Measurements from ENCODE around the gene MCF2L2.

MCF2L2 gene

GRCh38 chr3:183255348-183255730, 173.1 kb downstream of the MCF2L2 start:
- no peak for TF ChIP-seq CTCF (IDR thresholded peaks at IDR 0.05; ENCODE audit: low read depth, low read length, missing control alignments)
- H3K4me3 ChIP-seq (ENCODE audit: low read depth, low read length), result peak overlapping the region; percentile 75
- DNase-seq (ENCODE audit: low read depth), result no peak
- in situ Hi-C loops (cut with HindIII; ENCODE audit: low sequenced_read_pairs), result no loop called here

GRCh38 chr3:183254487-183255347, 173.7 kb downstream of the MCF2L2 start:
- TF ChIP-seq CTCF (IDR thresholded peaks at IDR 0.05; ENCODE audit: low read depth, low read length, missing control alignments), result no peak
- in situ Hi-C loops (cut with HindIII; ENCODE audit: low sequenced_read_pairs), result no loop called here
- peak overlapping the region; percentile 75 for H3K4me3 ChIP-seq (ENCODE audit: low read depth, low read length)
- DNase-seq (ENCODE audit: low read depth), result no peak

DNA sequence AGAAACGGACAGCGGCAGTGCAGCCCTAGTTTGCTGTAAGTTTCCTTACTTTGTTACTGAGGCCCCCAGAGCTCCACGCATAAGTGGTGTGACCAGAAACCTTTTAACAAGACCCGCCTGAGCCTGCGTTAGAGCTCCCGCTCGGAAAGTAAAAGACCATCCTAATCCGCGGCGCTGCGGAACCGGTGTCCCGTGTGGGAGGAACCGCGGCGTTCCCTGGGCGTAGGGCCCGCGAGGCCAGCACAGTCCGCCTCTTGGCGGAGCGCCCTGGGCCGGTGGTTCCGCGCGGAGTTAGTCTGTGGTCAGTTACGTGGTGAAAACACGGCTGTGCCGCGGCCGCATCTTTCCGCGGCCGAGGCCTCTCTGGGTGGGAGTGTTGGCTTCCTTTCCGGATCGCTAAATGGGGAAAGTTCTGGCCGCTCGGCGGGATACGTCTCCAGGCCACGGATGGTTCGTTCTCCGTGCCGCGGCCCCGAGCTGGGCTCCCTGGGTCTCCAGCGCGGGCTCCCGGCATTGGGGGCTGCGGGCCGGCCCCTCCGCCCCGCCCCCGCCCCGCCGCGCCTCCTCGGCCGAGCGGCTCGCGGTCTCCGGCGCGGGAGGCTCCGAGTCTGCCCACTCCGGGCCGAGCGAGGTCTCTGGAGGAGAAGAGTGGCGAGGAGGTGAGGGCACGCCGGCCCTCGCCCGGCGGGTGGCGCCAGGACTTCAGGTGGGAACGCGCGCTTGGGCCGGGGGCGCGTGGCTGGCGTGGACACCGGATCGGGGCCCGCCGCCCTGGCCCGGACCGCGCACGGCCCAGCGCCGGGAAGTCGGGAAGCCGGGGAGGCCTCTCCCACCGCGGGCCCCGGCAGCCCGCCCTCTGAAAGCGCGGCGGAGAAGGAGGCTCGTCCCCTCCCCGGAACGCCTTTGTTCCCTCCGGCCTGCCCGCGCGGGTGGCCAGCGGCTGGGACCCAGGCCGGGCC, 174.6 kb downstream of the MCF2L2 start:
- in situ Hi-C loops (cut with HindIII; ENCODE audit: low sequenced_read_pairs), result no loop called here
- DNase-seq (ENCODE audit: low read depth), result peak; percentile 49
- peak overlapping the region; percentile 75 for H3K4me3 ChIP-seq (ENCODE audit: low read depth, low read length)
- TF ChIP-seq CTCF (IDR thresholded peaks at IDR 0.05; ENCODE audit: low read depth, low read length, missing control alignments), result no peak

GRCh38 chr3:183252973-183253527, 175.4 kb downstream of the MCF2L2 start, which contains the start of gene B3GNT5:
Gene B3GNT5, plus strand, starts transcription at chr3:183253253. Its CDS starts 16,546 bp downstream, at chr3:183269799.
- no peak for DNase-seq (ENCODE audit: low read depth)
- in situ Hi-C loops (cut with HindIII; ENCODE audit: low sequenced_read_pairs), result no loop called here
- H3K4me3 ChIP-seq (ENCODE audit: low read depth, low read length), result peak within 1 kb of the TSS; percentile 75
- TF ChIP-seq CTCF (IDR thresholded peaks at IDR 0.05; ENCODE audit: low read depth, low read length, missing control alignments), result no peak

GRCh38 chr3:183252118-183252782, 176.2 kb downstream of the MCF2L2 start:
- in situ Hi-C loops (cut with HindIII; ENCODE audit: low sequenced_read_pairs), result no loop called here
- no peak for DNase-seq (ENCODE audit: low read depth)
- peak overlapping the region; percentile 75 for H3K4me3 ChIP-seq (ENCODE audit: low read depth, low read length)

More at GRCh38 chr3:183252118-183252782, 176.2 kb downstream of the MCF2L2 start:
- TF ChIP-seq CTCF (IDR thresholded peaks at IDR 0.05; ENCODE audit: low read depth, low read length, missing control alignments), result no peak

Data from astrocyte of the cerebellum (primary cell).